ENCODE measurements around the gene CACNA2D4. TPM values are rescaled to one million over a fixed set of nuclear protein-coding genes. Genes with fewer than 3 reads are reported as not detected.

Gene CACNA2D4
- polyA plus RNA-seq, 3 donors, result 17.8 to 87.7 (median 22.1) TPM

DNA sequence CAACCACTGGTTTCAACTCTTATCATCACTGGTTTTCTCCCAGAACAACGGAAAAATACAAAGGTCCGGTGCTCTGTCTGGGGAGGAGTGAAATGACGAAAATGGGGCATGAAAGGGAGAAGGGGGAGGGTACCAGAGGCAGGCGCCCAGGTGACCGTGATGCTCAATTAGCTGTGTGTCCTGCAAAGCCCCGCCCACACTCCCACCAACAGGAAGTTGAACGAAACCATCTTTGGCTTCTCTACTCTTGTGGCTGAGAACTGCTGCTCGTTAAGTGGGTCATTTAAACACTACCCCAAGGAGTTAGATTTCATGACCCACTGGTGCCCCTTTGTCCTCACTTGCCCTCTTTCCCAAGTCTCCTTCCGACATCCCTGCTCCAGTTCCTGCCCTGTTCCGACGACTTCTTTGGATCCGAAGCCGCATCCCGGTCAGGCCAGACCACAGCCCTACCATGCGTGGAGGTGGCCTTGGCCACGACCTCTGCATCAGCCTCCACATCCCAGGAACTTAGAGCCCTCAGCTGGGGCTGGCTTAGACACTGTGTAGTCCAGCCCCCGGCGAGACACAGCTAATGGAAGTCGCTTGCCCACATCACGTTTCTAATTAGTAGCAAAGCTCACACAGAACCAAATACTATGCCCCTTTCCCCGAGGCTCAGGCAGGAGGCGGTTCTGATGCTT lies 109.5 kb downstream of the CACNA2D4 start:
- peak overlapping the region; percentile 6 for H3K4me2 ChIP-seq (replicated peaks; ENCODE audit: extremely low read depth, low read length, poor library complexity, severe bottlenecking)
- TF ChIP-seq, protein P1, sequence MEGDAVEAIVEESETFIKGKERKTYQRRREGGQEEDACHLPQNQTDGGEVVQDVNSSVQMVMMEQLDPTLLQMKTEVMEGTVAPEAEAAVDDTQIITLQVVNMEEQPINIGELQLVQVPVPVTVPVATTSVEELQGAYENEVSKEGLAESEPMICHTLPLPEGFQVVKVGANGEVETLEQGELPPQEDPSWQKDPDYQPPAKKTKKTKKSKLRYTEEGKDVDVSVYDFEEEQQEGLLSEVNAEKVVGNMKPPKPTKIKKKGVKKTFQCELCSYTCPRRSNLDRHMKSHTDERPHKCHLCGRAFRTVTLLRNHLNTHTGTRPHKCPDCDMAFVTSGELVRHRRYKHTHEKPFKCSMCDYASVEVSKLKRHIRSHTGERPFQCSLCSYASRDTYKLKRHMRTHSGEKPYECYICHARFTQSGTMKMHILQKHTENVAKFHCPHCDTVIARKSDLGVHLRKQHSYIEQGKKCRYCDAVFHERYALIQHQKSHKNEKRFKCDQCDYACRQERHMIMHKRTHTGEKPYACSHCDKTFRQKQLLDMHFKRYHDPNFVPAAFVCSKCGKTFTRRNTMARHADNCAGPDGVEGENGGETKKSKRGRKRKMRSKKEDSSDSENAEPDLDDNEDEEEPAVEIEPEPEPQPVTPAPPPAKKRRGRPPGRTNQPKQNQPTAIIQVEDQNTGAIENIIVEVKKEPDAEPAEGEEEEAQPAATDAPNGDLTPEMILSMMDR (IDR thresholded peaks at IDR 0.05), result no peak
- H3K27ac ChIP-seq (ENCODE audit: low read depth in 1 of 2, low read length in 2 of 2), result peak overlapping the region; percentile 94 to 98
- H3K27me3 ChIP-seq (ENCODE audit: control insufficient read depth in 2 of 2, insufficient read depth in 2 of 2, low read length in 2 of 2), result no peaks in the 10 kb centered on the region
- Mint-ChIP-seq H3K27ac (peak overlapping the region in 5 of 7 donors; percentile 30 to 100 (median 94)), H3K36me3 (peaks cover 6 to 8% of the 10 kb centered on the region in 2 donors), H3K27me3 (ENCODE audit: low read depth in 3 of 3) (no peaks in the 10 kb centered on the region), H3K9me3 (no peaks in the 10 kb centered on the region), H3K4me3 (no peak overlapping the region), H3K4me1 (peaks cover 78% of the 10 kb centered on the region)
- WGBS (ENCODE audit: insufficient coverage), result 80% methylated on average over 12 of the region's 22 CpGs
- H3K79me2 ChIP-seq (ENCODE audit: insufficient read depth, low read length), result peaks cover 21% of the 10 kb centered on the region
- H3K9me3 ChIP-seq (replicated peaks in 1 of 2; ENCODE audit: control insufficient read depth in 1 of 2, insufficient read depth in 1 of 2, low read length in 2 of 2), result no peaks in the 10 kb centered on the region
- H3K9ac ChIP-seq (ENCODE audit: insufficient read depth, low read length, poor library complexity, severe bottlenecking), result no peak overlapping the region
- H3K4me1 ChIP-seq (ENCODE audit: control insufficient read depth in 1 of 2, insufficient read depth in 2 of 2, low read length in 2 of 2), result peaks cover 77 to 92% of the 10 kb centered on the region in 2 donors
- no peak overlapping the region for H3K4me3 ChIP-seq (replicated peaks in 1 of 3; ENCODE audit: low read depth in 2 of 3, low read length in 3 of 3)
- intact Hi-C loops (cut with micrococcal nuclease), result no loop called here
- no peak for DNase-seq
- H4K20me1 ChIP-seq (ENCODE audit: insufficient read depth, low read length), result no peaks in the 10 kb centered on the region
- H3K36me3 ChIP-seq (replicated peaks in 1 of 2; ENCODE audit: control insufficient read depth in 1 of 2, insufficient read depth in 2 of 2, low read length in 2 of 2), result no peaks in the 10 kb centered on the region
- peak overlapping the region; percentile 11 for H2AFZ ChIP-seq (ENCODE audit: insufficient read depth, low read depth, low read length, poor library complexity, severe bottlenecking)

DNA sequence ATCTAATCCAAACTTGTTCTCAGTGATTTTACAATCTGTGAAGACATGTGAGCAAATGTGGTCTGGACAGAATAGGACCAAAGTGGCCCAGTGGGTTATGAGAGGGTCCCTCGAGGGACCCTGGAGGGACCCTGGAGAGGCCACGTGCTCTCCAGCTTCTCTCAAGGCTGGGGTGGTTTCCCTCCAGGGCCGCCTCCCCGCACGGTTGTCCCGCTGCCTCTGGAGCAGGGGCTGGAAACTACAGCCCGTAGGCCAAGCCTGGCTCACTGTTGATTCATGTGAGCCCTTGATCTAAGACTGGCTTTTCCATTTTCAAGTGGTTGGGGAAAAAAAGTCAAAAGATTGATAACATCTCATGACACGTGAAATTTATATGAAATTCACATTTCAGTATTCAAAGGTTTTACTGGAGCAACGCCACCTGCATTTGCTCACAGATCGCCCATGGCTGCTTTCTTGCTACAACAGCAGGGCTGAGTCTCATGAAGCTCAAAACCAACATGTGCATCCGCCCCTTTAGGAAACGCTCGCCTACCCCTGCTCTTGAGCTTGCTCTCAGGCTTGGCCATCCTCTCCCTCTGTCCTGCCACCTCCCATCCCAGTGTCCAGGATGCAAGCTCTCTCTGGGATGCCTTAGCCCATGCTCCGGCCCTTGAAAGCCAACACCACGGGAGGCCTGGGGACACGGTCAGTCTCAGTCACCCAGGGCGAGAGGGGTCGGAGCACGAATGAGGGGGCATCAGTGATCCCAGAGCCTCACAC lies 110.2 kb downstream of the CACNA2D4 start:
- H3K36me3 ChIP-seq (replicated peaks in 1 of 2; ENCODE audit: control insufficient read depth in 1 of 2, insufficient read depth in 2 of 2, low read length in 2 of 2), result no peaks in the 10 kb centered on the region
- DNase-seq, result no peak
- H3K9me3 ChIP-seq (replicated peaks in 1 of 2; ENCODE audit: control insufficient read depth in 1 of 2, insufficient read depth in 1 of 2, low read length in 2 of 2), result no peaks in the 10 kb centered on the region
- no peak overlapping the region for H3K4me3 ChIP-seq (replicated peaks in 1 of 3; ENCODE audit: low read depth in 2 of 3, low read length in 3 of 3)
- H3K4me3 Mint-ChIP-seq, result no peak overlapping the region
- H3K27ac Mint-ChIP-seq, result peak overlapping the region in 1 of 7 donors; percentile 53
- H3K4me1 Mint-ChIP-seq, result peaks cover 70% of the 10 kb centered on the region
- H3K27ac ChIP-seq (ENCODE audit: low read depth in 1 of 2, low read length in 2 of 2), result no peak overlapping the region
- peaks cover 6 to 8% of the 10 kb centered on the region in 2 donors for H3K36me3 Mint-ChIP-seq
- intact Hi-C loops (cut with micrococcal nuclease), result no loop called here
- WGBS (ENCODE audit: insufficient coverage), result 98% methylated on average over 12 of the region's 19 CpGs
- no peak overlapping the region for H2AFZ ChIP-seq (ENCODE audit: insufficient read depth, low read depth, low read length, poor library complexity, severe bottlenecking)
- no peak overlapping the region for H3K9ac ChIP-seq (ENCODE audit: insufficient read depth, low read length, poor library complexity, severe bottlenecking)
- H3K4me1 ChIP-seq (ENCODE audit: control insufficient read depth in 1 of 2, insufficient read depth in 2 of 2, low read length in 2 of 2), result peaks cover 69 to 85% of the 10 kb centered on the region in 2 donors
- H3K27me3 Mint-ChIP-seq (ENCODE audit: low read depth in 3 of 3), result peaks cover 0 to 2% (median 0%) of the 10 kb centered on the region in 3 donors
- H4K20me1 ChIP-seq (ENCODE audit: insufficient read depth, low read length), result no peaks in the 10 kb centered on the region
- peaks cover 21% of the 10 kb centered on the region for H3K79me2 ChIP-seq (ENCODE audit: insufficient read depth, low read length)
- no peaks in the 10 kb centered on the region for H3K27me3 ChIP-seq (ENCODE audit: control insufficient read depth in 2 of 2, insufficient read depth in 2 of 2, low read length in 2 of 2)
- TF ChIP-seq, protein P1 (IDR thresholded peaks at IDR 0.05), result no peak
- no peaks in the 10 kb centered on the region for H3K9me3 Mint-ChIP-seq
- H3K4me2 ChIP-seq (replicated peaks; ENCODE audit: extremely low read depth, low read length, poor library complexity, severe bottlenecking), result no peak overlapping the region
